LNCaP clone FGC (cell line): ENCODE measurements around the gene PILRA.

ENCODE experiments used
- DNase-seq: peaks from one replicate; pipeline ENCODE4 v3.0.0-alpha.2; 2011; ENCODE audit warnings: low read depth
- H3K4me3 ChIP-seq: 2 replicates; pipeline ENCODE4 v1.5.1; 2011; ENCODE audit warnings: mild to moderate bottlenecking, low read depth, low read length, control low read depth
- TF ChIP-seq, protein P1 (sequence below): IDR thresholded peaks from 2 replicates; pipeline ENCODE4 v1.5.1; 2012; ENCODE audit warnings: mild to moderate bottlenecking; ENCODE audit not compliant: control insufficient read depth, insufficient read depth; ENCODE audit errors: extremely low read depth

The PILRA gene

DNA sequence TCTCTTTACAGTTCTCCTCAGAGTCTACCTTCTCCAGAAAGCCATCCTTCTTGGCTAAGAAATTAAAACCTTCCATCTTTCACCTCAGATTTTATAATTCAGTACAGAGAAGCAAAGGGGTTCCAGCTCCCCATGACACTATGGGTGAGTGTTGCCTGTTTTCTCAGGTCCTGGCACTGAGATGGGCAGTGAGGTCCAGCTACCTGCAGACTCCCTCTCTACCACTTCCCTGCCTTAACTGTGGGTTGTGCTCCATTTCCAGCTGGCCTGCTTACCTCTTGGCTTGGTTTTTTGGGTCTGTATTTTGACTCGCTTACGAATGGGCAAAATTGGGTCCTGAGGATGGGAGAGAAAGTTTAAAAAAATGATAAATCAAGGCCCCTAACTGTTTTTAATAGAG is 29.0 kb downstream of the PILRA start:
- TF ChIP-seq, protein P1, sequence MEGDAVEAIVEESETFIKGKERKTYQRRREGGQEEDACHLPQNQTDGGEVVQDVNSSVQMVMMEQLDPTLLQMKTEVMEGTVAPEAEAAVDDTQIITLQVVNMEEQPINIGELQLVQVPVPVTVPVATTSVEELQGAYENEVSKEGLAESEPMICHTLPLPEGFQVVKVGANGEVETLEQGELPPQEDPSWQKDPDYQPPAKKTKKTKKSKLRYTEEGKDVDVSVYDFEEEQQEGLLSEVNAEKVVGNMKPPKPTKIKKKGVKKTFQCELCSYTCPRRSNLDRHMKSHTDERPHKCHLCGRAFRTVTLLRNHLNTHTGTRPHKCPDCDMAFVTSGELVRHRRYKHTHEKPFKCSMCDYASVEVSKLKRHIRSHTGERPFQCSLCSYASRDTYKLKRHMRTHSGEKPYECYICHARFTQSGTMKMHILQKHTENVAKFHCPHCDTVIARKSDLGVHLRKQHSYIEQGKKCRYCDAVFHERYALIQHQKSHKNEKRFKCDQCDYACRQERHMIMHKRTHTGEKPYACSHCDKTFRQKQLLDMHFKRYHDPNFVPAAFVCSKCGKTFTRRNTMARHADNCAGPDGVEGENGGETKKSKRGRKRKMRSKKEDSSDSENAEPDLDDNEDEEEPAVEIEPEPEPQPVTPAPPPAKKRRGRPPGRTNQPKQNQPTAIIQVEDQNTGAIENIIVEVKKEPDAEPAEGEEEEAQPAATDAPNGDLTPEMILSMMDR: no peak
- DNase-seq: no peak
- no peak overlapping the region for H3K4me3 ChIP-seq

DNA sequence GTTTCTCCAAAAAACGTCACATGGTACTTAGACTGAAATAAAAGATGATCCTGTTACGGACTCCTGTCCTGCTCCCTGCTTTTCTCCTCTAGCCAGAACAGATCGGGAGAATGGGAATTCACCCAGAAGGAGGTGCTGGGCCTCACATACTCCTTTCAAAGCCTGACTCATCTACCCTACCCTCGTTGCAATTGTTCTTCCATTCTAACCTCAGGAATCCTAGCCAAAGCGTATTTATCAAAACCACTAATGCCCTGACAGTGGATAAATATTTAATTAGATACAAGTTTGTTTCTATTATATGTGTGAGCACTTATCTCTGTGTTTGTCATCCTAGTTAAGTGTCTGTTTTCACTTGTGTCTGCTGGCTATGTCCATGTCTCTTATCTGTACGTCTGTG is 33.5 kb downstream of the PILRA start:
- TF ChIP-seq, protein P1: no peak
- H3K4me3 ChIP-seq: no peak overlapping the region
- peak; percentile 59 for DNase-seq

DNA sequence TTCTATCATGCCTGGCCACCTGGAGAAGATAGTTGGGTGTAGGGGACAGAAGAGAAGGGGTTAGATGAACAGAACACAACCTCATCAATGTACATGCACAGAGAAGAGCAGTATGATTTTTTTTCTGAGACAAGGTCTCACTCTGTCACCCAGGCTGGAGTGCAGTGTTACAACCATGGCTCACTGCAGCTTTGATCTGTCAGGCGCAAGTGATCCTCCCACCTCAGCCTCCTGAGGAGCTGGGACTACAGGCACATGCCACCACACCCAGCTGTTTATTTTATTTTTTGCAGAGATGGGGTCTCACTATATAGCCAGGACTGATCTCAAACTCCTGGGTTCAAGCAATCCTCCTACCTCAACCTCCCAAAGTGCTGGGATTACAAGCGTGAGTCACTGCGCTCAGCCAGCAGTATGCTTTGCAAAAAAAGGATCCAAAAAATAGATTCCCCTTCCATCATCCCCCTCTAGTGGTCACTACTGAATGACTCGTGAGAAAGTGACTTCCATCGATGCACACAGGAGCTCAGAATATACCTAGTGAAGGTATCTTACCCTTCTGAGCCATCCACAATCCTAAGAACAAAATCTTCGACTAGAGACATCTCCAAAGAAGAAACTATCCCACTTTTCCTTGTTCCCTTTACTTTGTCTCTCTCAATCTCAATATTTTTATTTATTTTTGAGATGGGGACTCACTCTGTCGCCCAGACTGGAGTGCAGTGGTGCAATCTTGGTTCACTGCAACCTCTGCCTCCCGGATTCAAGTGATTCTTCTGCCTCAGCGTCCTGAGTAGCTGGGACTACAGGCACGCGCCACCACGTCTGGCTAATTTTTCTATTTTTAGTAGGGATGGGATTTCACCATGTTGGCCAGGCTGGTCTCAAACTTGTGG is 34.2 kb downstream of the PILRA start:
- no peak overlapping the region for H3K4me3 ChIP-seq
- TF ChIP-seq, protein P1: peak; percentile 83
- peak; percentile 40 for DNase-seq

DNA sequence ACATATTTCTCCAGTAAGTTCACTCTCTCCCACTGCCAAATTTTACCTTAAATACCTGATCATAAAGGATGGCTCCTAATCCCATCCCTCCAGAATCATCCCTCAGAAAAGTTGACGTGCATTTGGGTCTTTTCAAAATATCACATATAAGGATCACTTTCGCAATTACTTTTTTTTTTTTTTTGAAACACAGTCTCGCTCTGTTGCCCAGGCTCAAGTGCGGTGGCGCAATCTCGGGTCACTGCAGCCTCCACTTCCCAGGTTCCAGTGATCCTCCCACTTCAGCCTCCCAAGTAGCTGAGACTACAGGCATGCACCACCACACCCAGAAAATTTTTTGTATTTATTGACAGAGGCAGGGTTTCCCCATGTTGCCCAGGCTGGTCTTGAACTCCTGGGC is 37.8 kb downstream of the PILRA start:
- DNase-seq: no peak
- TF ChIP-seq, protein P1: no peak
- H3K4me3 ChIP-seq: no peak overlapping the region

DNA sequence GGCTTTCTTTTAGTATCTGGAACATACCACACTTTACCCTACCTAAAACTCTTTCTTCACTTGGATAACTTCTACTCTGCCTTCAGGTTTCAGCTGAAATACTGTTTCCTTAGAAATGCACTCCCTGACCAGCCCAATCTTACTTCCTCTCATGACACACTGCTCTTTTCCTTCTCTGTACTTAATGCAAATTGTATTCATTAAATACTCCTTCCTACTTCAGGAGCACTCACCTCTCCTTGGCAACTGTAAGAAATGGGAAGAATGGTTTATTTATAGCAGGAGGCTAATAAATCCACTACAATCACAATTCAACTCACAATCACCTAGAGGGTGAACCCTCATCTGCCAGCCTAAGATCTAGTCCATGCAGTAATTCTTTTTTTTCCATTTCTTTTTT is 40.1 kb downstream of the PILRA start:
- DNase-seq: no peak
- H3K4me3 ChIP-seq: no peak overlapping the region

DNA sequence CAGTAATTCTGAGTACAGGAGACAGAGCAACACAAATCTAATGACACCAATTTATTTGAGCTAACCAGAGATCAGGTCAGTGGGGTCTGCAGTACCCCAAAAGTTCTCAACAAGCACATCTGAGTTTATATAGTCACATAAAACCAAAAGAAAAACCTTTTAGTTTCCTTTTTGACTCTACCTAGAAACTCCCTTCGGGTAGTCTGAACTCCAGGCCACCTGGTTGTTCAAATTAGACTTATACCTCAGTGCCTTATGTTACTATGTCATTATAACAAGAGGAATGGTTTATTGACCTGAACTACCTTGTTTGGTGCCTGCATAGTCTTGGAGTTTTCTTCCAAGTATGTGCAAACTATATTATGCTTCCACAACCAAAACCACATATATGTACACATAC is 40.6 kb downstream of the PILRA start:
- TF ChIP-seq, protein P1: no peak
- DNase-seq: no peak

More for the DNA sequence above, 40.1 kb downstream of the PILRA start:
- TF ChIP-seq, protein P1: no peak

More for the DNA sequence above, 40.6 kb downstream of the PILRA start:
- H3K4me3 ChIP-seq: no peak overlapping the region
